Naive thymus-derived CD4-positive, alpha-beta T cell (primary cell): Measurements from ENCODE around the gene RAB22A. TPM values are rescaled to one million over a fixed set of nuclear protein-coding genes. Genes with fewer than 3 reads are reported as not detected.
A peak's percentile ranks its signal among the peaks of the same experiment; 100 is the strongest.
"Not testable (repeated sequence)": the region's sequence is repeated elsewhere in the genome, so short reads cannot be mapped to it uniquely, and the experiment has no call there.

Experiments
- ATAC-seq: fragments of 150-1000 bp; cut with Tn5 transposase; 2 replicates; pipeline ENCODE4 v1.10.0; 2021; ENCODE audit warnings: mild to moderate bottlenecking, moderate library complexity
- CTCF ChIA-PET: fragments of 350-600 bp; sonication (Branson Sonifier 250); formaldehyde crosslinking; loops from one replicate; lab custom pipeline; 2021; ENCODE audit warnings: antibody characterized with exemption; lab: Charles Lee
- POLR2A ChIA-PET: fragments of 350-600 bp; sonication (Branson Sonifier 250); formaldehyde crosslinking; loops from one replicate; lab custom pipeline; 2021; ENCODE audit warnings: antibody characterized with exemption, inconsistent platforms; lab: Charles Lee
- DNase-seq, 9 donors: peaks; one replicate each; pipeline versions ENCODE4 v3.0.0 to v3.0.0-alpha.2; 2020 to 2022; ENCODE audit warnings: mixed read lengths in 1 of 9
- H3K27ac ChIP-seq: one replicate; pipeline ENCODE4 v1.7.0; 2013; ENCODE audit warnings: mild to moderate bottlenecking, low read depth, low read length, moderate library complexity
- H3K27me3 ChIP-seq, 2 donors: one replicate each; pipeline ENCODE4 v1.7.0; 2013; ENCODE audit warnings: low read length in 2 of 2, mild to moderate bottlenecking in 2 of 2, moderate library complexity in 2 of 2; ENCODE audit not compliant: control insufficient read depth in 2 of 2, insufficient read depth in 2 of 2
- H3K36me3 ChIP-seq, 3 experiments: 1 replicate in 2 of 3; 2 replicates in 1 of 3; pipeline ENCODE4 v1.7.0; 2013; ENCODE audit warnings: low read length in 3 of 3, mild to moderate bottlenecking in 3 of 3, moderate library complexity in 1 of 3; ENCODE audit not compliant: insufficient read depth in 3 of 3, control insufficient read depth in 2 of 3
- H3K4me1 ChIP-seq, 2 donors: one replicate each; pipeline ENCODE4 v1.7.0; 2013; ENCODE audit warnings: low read length in 2 of 2, mild to moderate bottlenecking in 2 of 2, moderate library complexity in 1 of 2; ENCODE audit not compliant: control insufficient read depth in 2 of 2, insufficient read depth in 2 of 2
- H3K4me3 ChIP-seq: 2 replicates; pipeline ENCODE4 v1.7.0; 2013; ENCODE audit warnings: mild to moderate bottlenecking, low read length
- H3K9me3 ChIP-seq, 3 experiments: 1 replicate in 2 of 3; 2 replicates in 1 of 3; pipeline ENCODE4 v1.7.0; 2013; ENCODE audit warnings: low read length in 3 of 3; ENCODE audit not compliant: control insufficient read depth in 2 of 3
- H3K27ac Mint-ChIP-seq, 9 donors: one replicate each; pipeline ENCODE4 v1.8.0; 2020 to 2022; ENCODE audit warnings: mixed read lengths in 9 of 9, mild to moderate bottlenecking in 8 of 9, moderate library complexity in 5 of 9, inconsistent platforms in 2 of 9
- H3K27me3 Mint-ChIP-seq, 5 donors: one replicate each; pipeline ENCODE4 v1.8.0; 2021 to 2022; ENCODE audit warnings: mixed read lengths in 5 of 5, mild to moderate bottlenecking in 1 of 5
- H3K36me3 Mint-ChIP-seq, 5 donors: one replicate each; pipeline ENCODE4 v1.8.0; 2020 to 2022; ENCODE audit warnings: mixed read lengths in 5 of 5, mild to moderate bottlenecking in 3 of 5, inconsistent platforms in 1 of 5
- H3K4me1 Mint-ChIP-seq, 7 donors: one replicate each; pipeline ENCODE4 v1.8.0; 2020 to 2022; ENCODE audit warnings: mixed read lengths in 7 of 7, mild to moderate bottlenecking in 3 of 7, inconsistent platforms in 1 of 7
- H3K4me3 Mint-ChIP-seq, 10 donors: one replicate each; pipeline ENCODE4 v1.8.0; 2020 to 2022; ENCODE audit warnings: mild to moderate bottlenecking in 10 of 10, mixed read lengths in 10 of 10, moderate library complexity in 6 of 10, inconsistent platforms in 2 of 10
- H3K9me3 Mint-ChIP-seq, 11 donors: one replicate each; pipeline ENCODE4 v1.8.0; 2020 to 2022; ENCODE audit warnings: mixed read lengths in 11 of 11, mild to moderate bottlenecking in 4 of 11, inconsistent platforms in 1 of 11, moderate library complexity in 1 of 11
- intact Hi-C, 2 donors: fragments of 100-400 bp; cut with micrococcal nuclease; formaldehyde crosslinking; loops; one replicate each; pipeline ENCODE4 v1.15.1; 2023
- polyA plus RNA-seq, 2 donors: library from polyadenylated mRNA; unstranded; fragments of 300-500 nt; fragmentation: Illumina TruSeq; gene quantifications; one replicate each; pipeline ENCODE4 v1.2.3, GENCODE V29; 2021
- total RNA-seq, 6 experiments: library from RNA in 5 of 6; stranded (reverse) in 5 of 6; gene quantifications; 1 replicate in 5 of 6; 2 replicates in 1 of 6; pipeline ENCODE4 v1.2.3 and lab custom pipeline; 2021 to 2026

RAB22A gene
- total and polyA plus RNA-seq, 7 experiments from 2014 or later = 10.4 to 24.7 (median 17.8) TPM

- no peak overlapping the region for H3K27ac ChIP-seq
- no peaks in the 10 kb centered on the region for H3K27me3 ChIP-seq
- CTCF ChIA-PET = interaction anchor here (1.0 kb wide), 1 partner anchor 15 kb away, joined by 3 read pairs; no protein-coding TSS in a partner anchor
- Mint-ChIP-seq H3K36me3 (peaks cover 16 to 60% (median 26%) of the 10 kb centered on the region in 5 donors), H3K9me3 (no peaks in the 10 kb centered on the region), H3K27me3 (no peaks in the 10 kb centered on the region), H3K27ac (peak overlapping the region in 2 of 9 donors; percentile 6 to 52), H3K4me3 (no peak overlapping the region), H3K4me1 (no peaks in the 10 kb centered on the region)
- peaks cover 0 to 49% (median 6%) of the 10 kb centered on the region in 3 experiments for H3K36me3 ChIP-seq
- H3K9me3 ChIP-seq = no peaks in the 10 kb centered on the region
- POLR2A ChIA-PET = no interaction called here
- H3K4me3 ChIP-seq = no peak overlapping the region
- no peak for DNase-seq
- intact Hi-C loops = loop anchor here in 1 of 2 donors (5.0 kb wide), 1 partner anchor 124 kb away; no protein-coding TSS in a partner anchor
- no peak for ATAC-seq
- H3K4me1 ChIP-seq = no peaks in the 10 kb centered on the region
Observed at GRCh38 chr20:58361481-58362205, 52.1 kb downstream of the RAB22A start.

- Histone ChIP-seq H3K36me3 (peaks cover 0 to 44% (median 6%) of the 10 kb centered on the region in 3 experiments), H3K4me1 (no peaks in the 10 kb centered on the region)
- H3K36me3 Mint-ChIP-seq = peaks cover 16 to 55% (median 22%) of the 10 kb centered on the region in 5 donors
Observed at GRCh38 chr20:58362206-58362516, 52.6 kb downstream of the RAB22A start.

DNA sequence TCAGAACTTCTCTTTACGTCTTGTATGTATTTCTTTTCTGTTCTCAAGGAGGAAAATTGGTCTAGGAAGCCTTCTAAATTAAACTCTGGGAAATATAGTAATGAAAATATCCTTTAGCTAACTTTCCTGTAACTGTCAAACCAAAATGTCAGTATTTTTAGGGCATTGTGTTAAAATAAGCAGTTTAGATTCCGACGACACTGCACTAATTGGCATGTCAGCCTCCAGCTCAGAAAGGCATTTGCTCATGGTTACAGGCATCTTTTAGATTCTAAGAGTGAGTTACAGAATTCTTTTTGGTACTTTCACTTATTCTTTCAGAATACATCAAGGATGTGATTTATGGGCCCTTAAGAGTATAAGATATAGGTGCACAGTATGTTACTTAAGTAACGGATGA lies 53.5 kb downstream of the RAB22A start:
- H3K36me3 ChIP-seq = peaks cover 0 to 47% (median 6%) of the 10 kb centered on the region in 3 experiments

More at GRCh38 chr20:58362206-58362516, 52.6 kb downstream of the RAB22A start:
- Mint-ChIP-seq H3K4me3 (no peak overlapping the region), H3K9me3 (no peaks in the 10 kb centered on the region), H3K27ac (peak overlapping the region in 2 of 9 donors; percentile 6 to 52), H3K27me3 (no peaks in the 10 kb centered on the region), H3K4me1 (no peaks in the 10 kb centered on the region)
- POLR2A ChIA-PET = no interaction called here
- H3K27ac ChIP-seq = no peak overlapping the region
- no peaks in the 10 kb centered on the region for H3K27me3 ChIP-seq
- H3K9me3 ChIP-seq = no peaks in the 10 kb centered on the region
- ATAC-seq = no peak
- H3K4me3 ChIP-seq = no peak overlapping the region
- no peak for DNase-seq
- CTCF ChIA-PET = no interaction called here
- intact Hi-C loops = loop anchor here in 1 of 2 donors (5.0 kb wide), 1 partner anchor 125 kb away; no protein-coding TSS in a partner anchor

DNA sequence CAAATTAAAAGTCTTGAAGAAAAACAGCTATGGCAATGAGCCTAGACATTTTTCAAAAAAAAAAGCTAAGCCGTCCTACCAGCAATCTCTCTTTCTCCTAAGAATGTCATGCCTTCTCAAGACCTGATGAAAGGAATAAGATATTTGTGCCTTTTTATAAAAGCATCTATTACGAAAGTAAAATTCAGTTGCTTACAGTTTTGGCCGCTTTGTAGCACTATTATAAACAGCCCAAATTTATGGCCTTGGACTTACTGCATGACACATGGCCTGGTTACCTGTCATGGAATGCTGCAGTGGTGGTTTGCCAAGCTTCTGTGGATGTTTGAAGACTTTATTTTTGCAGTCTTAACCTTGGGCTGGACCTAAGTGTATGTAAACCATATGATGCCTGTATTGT lies 57.4 kb downstream of the RAB22A start:
- intact Hi-C loops = no loop called here
- peaks cover 3 to 25% (median 14%) of the 10 kb centered on the region in 5 donors for H3K36me3 Mint-ChIP-seq
- no peak overlapping the region for H3K4me3 Mint-ChIP-seq
- DNase-seq (no peak), ATAC-seq (no peak)
- H3K4me1 ChIP-seq = no peaks in the 10 kb centered on the region
- H3K9me3 ChIP-seq = no peaks in the 10 kb centered on the region
- H3K9me3 Mint-ChIP-seq = no peaks in the 10 kb centered on the region
- peaks cover 0 to 21% (median 0%) of the 10 kb centered on the region in 3 experiments for H3K36me3 ChIP-seq
- no peaks in the 10 kb centered on the region for H3K27me3 Mint-ChIP-seq
- no peak overlapping the region for H3K27ac Mint-ChIP-seq
- ChIA-PET POLR2A (no interaction called here), CTCF (no interaction called here)
- H3K4me3 ChIP-seq = no peak overlapping the region
- no peaks in the 10 kb centered on the region for H3K4me1 Mint-ChIP-seq
- H3K27me3 ChIP-seq = no peaks in the 10 kb centered on the region
- H3K27ac ChIP-seq = no peak overlapping the region

More for the DNA sequence above, 53.5 kb downstream of the RAB22A start:
- Histone ChIP-seq H3K4me1 (no peaks in the 10 kb centered on the region), H3K27ac (no peak overlapping the region), H3K27me3 (no peaks in the 10 kb centered on the region), H3K4me3 (no peak overlapping the region), H3K9me3 (no peaks in the 10 kb centered on the region)
- intact Hi-C loops = loop anchor here in 1 of 2 donors (5.0 kb wide), 1 partner anchor 126 kb away; no protein-coding TSS in a partner anchor
- no peaks in the 10 kb centered on the region for H3K9me3 Mint-ChIP-seq
- no peak overlapping the region for H3K4me3 Mint-ChIP-seq
- CTCF ChIA-PET = no interaction called here
- peak overlapping the region in 2 of 9 donors; percentile 9 to 52 for H3K27ac Mint-ChIP-seq
- no peaks in the 10 kb centered on the region for H3K27me3 Mint-ChIP-seq
- ATAC-seq (no peak), DNase-seq (no peak)
- H3K4me1 Mint-ChIP-seq = no peaks in the 10 kb centered on the region
- peaks cover 16 to 50% (median 22%) of the 10 kb centered on the region in 5 donors for H3K36me3 Mint-ChIP-seq
- POLR2A ChIA-PET = no interaction called here

- H3K4me1 Mint-ChIP-seq = peaks cover 0 to 6% (median 0%) of the 10 kb centered on the region in 7 donors
- H3K9me3 Mint-ChIP-seq = no peaks in the 10 kb centered on the region
- Histone ChIP-seq H3K4me3 (no peak overlapping the region), H3K4me1 (no peaks in the 10 kb centered on the region), H3K9me3 (no peaks in the 10 kb centered on the region), H3K27ac (no peak overlapping the region), H3K27me3 (no peaks in the 10 kb centered on the region), H3K36me3 (peaks cover 0 to 2% (median 0%) of the 10 kb centered on the region in 3 experiments)
- H3K4me3 Mint-ChIP-seq = no peak overlapping the region
- intact Hi-C loops = no loop called here
- CTCF ChIA-PET = no interaction called here
- POLR2A ChIA-PET = interaction anchor here (0.9 kb wide), 1 partner anchor 16 kb away, joined by 3 read pairs; the partner anchor contains the start of gene VAPB
- peaks cover 0 to 4% (median 0%) of the 10 kb centered on the region in 5 donors for H3K36me3 Mint-ChIP-seq
- H3K27ac Mint-ChIP-seq = no peak overlapping the region
- no peak for DNase-seq
- ATAC-seq = no peak
- H3K27me3 Mint-ChIP-seq = peaks cover 0 to 8% (median 8%) of the 10 kb centered on the region in 5 donors
Observed at GRCh38 chr20:58372806-58373205, 63.3 kb downstream of the RAB22A start.

- H3K27me3 Mint-ChIP-seq = peaks cover 0 to 13% (median 12%) of the 10 kb centered on the region in 5 donors
- H3K9me3 ChIP-seq, intact Hi-C loops, DNase-seq, H3K9me3 Mint-ChIP-seq, ATAC-seq, H3K4me1 ChIP-seq, CTCF ChIA-PET, H3K27ac ChIP-seq, POLR2A ChIA-PET, H3K36me3 ChIP-seq, H3K4me3 ChIP-seq, H3K36me3 Mint-ChIP-seq, H3K4me3 Mint-ChIP-seq, H3K27ac Mint-ChIP-seq, H3K4me1 Mint-ChIP-seq, H3K27me3 ChIP-seq: not testable (repeated sequence)
Observed at GRCh38 chr20:58373296-58373695, 63.8 kb downstream of the RAB22A start.
